K562 (cell line): Measurements from ENCODE around the gene ADAT3. TPM values are rescaled to one million over a fixed set of nuclear protein-coding genes. Genes with fewer than 3 reads are reported as not detected.

ENCODE experiments used
- ATAC-seq: fragments of 200-7000 bp; cut with Tn5 transposase; 3 replicates; pipeline ENCODE4 v1.9.1; 2020; ENCODE audit warnings: moderate library complexity
- BruUV-seq: library from RNA; stranded (reverse); fragments of 400-500 nt; replicated peaks from 2 replicates; lab custom pipeline; 2021; lab: Mats Ljungman, UMichigan
- CTCF ChIA-PET: fragments of 300-600 bp; formaldehyde crosslinking; extraction: SDS; loops from one replicate; lab custom pipeline; 2021; ENCODE audit warnings: low intra/inter-chr PET ratio; lab: Yijun Ruan, JAX
- POLR2A ChIA-PET: fragments of 300-600, 350-650 bp; sonication (Branson Sonifier 250); formaldehyde crosslinking; extraction: SDS; loops from one replicate; lab custom pipeline; 2021; ENCODE audit warnings: antibody characterized with exemption, inconsistent platforms; lab: Yijun Ruan, JAX
- DNase-seq, 4 experiments: peaks; one replicate each; pipeline versions ENCODE4 v3.0.0 to v3.0.0-alpha.2; 2011 to 2018; ENCODE audit warnings: low spot score in 3 of 4, mixed read lengths in 3 of 4; ENCODE audit errors: extremely low read depth in 1 of 4
- FAIRE-seq: peaks from 2 replicates; lab custom pipeline; 2011; peaks lifted over from hg19 to GRCh38; lab: Jason Lieb, UNC
- H2AFZ ChIP-seq: 2 replicates; pipeline ENCODE4 v1.6.0; 2011; ENCODE audit warnings: low read depth, low read length, control low read depth, inconsistent platforms
- H3K27ac ChIP-seq: fragments of 200-600 bp; 3 replicates; pipeline ENCODE4 v1.8.0; 2011; ENCODE audit warnings: low read depth, mild to moderate bottlenecking, control low read depth, inconsistent platforms, low read length, moderate library complexity, mixed read lengths; ENCODE audit errors: extremely low read depth
- H3K27me3 ChIP-seq, 2 experiments: fragments of 300-600 bp in 1 of 2; 2 replicates in 1 of 2; 3 replicates in 1 of 2; pipeline versions ENCODE4 v1.6.0 to v1.8.0; 2011; ENCODE audit warnings: inconsistent platforms in 2 of 2, low read length in 2 of 2, mild to moderate bottlenecking in 1 of 2, mixed read lengths in 1 of 2, moderate library complexity in 1 of 2; ENCODE audit not compliant: control insufficient read depth in 2 of 2, insufficient read depth in 2 of 2
- H3K36me3 ChIP-seq: fragments of 300-600 bp; 3 replicates; pipeline ENCODE4 v1.8.0; 2011; ENCODE audit warnings: mild to moderate bottlenecking, low read length, inconsistent platforms; ENCODE audit not compliant: control insufficient read depth, insufficient read depth
- H3K4me1 ChIP-seq, 2 experiments: fragments of 200-600 bp in 1 of 2; replicated peaks in 1 of 2; 2 replicates in 1 of 2; 3 replicates in 1 of 2; pipeline versions ENCODE4 v1.5.1 to v1.8.0; 2011; ENCODE audit warnings: inconsistent platforms in 2 of 2, low read length in 2 of 2, mild to moderate bottlenecking in 1 of 2, mixed read lengths in 1 of 2, moderate library complexity in 1 of 2; ENCODE audit not compliant: control insufficient read depth in 2 of 2, insufficient read depth in 2 of 2
- H3K4me2 ChIP-seq: 2 replicates; pipeline ENCODE4 v1.6.1; 2011; ENCODE audit warnings: low read length, control low read depth, inconsistent platforms, mixed read lengths; ENCODE audit not compliant: insufficient read depth
- H3K4me3 ChIP-seq: fragments of 200-600 bp; sonication (generic), shearing (Covaris generic); 2 replicates; pipeline ENCODE4 v1.5.1; 2016; ENCODE audit warnings: control low read depth, inconsistent platforms
- H3K79me2 ChIP-seq: fragments of 200-600 bp; 3 replicates; pipeline ENCODE4 v1.8.0; 2011; ENCODE audit warnings: low read length, inconsistent platforms; ENCODE audit not compliant: control insufficient read depth, insufficient read depth
- H3K9ac ChIP-seq, 2 experiments: 2 replicates each; pipeline versions ENCODE4 v1.6.0 to v1.6.1; 2011; ENCODE audit warnings: low read depth in 2 of 2, low read length in 2 of 2, control low read depth in 1 of 2, inconsistent platforms in 1 of 2, mild to moderate bottlenecking in 1 of 2, mixed read lengths in 1 of 2; ENCODE audit not compliant: insufficient read depth in 1 of 2
- H3K9me1 ChIP-seq: one replicate; pipeline ENCODE4 v1.6.0; 2011; ENCODE audit warnings: inconsistent platforms, mild to moderate bottlenecking, low read length, moderate library complexity; ENCODE audit not compliant: control insufficient read depth, insufficient read depth
- H3K9me3 ChIP-seq: replicated peaks from 2 replicates; pipeline ENCODE4 v1.5.1; 2011; ENCODE audit warnings: low read depth, low read length, inconsistent platforms; ENCODE audit not compliant: control insufficient read depth, insufficient read depth
- H4K20me1 ChIP-seq: replicated peaks from 2 replicates; pipeline ENCODE4 v1.6.1; 2011; ENCODE audit warnings: low read length, inconsistent platforms, mixed read lengths; ENCODE audit not compliant: control insufficient read depth, insufficient read depth
- ADNP ChIP-seq: fragments of 200-800 bp; sonication (Bioruptor generic); IDR thresholded peaks from 2 replicates; pipeline ENCODE4 v1.6.1; 2016; ENCODE audit warnings: missing genetic modification characterization, missing compliant biosample characterization
- BCOR ChIP-seq: fragments of 450-650 bp; IDR thresholded peaks from 2 replicates; pipeline ENCODE4 v1.6.1; 2016
- KDM1A ChIP-seq, 2 experiments: fragments of 450-650 bp; IDR thresholded peaks; 2 replicates each; pipeline ENCODE4 v1.6.1; 2016; ENCODE audit warnings: mild to moderate bottlenecking in 2 of 2
- RCOR1 ChIP-seq, 2 experiments: IDR thresholded peaks; 2 replicates each; pipeline ENCODE4 v1.6.1; 2012; ENCODE audit warnings: low read depth in 2 of 2, low read length in 2 of 2, borderline replicate concordance in 1 of 2, improper control_type of control experiment in 1 of 2
- ZNF311 ChIP-seq: fragments of 250-450 bp; sonication (Bioruptor Pico); IDR thresholded peaks from 2 replicates; pipeline ENCODE4 v1.4.0; 2020; ENCODE audit warnings: mild to moderate bottlenecking, moderate library complexity
- WGBS: fragments of 100-300 bp; shearing (Covaris generic); methylation state at CpG from one replicate; pipeline ENCODE4 v1.1.6; 2016; ENCODE audit warnings: low coverage, mixed read lengths; ENCODE audit not compliant: insufficient coverage; ENCODE audit errors: missing lambda C conversion rate; 5-methylcytosine and 5-hydroxymethylcytosine counted together
- in situ Hi-C: fragments of 300-500 bp; cut with MboI; formaldehyde crosslinking; loops from 4 replicates; pipeline ENCODE4 v1.15.0; 2018; ENCODE audit warnings: inconsistent platforms, mixed read lengths
- intact Hi-C: fragments of 100-400 bp; cut with micrococcal nuclease; formaldehyde crosslinking; loops from 2 replicates; pipeline ENCODE4 v1.14.2; 2022
- polyA plus RNA-seq, 8 experiments: library from polyadenylated mRNA; depleted of rRNA in 4 of 8; stranded (reverse) in 5 of 8; unstranded in 3 of 8; fragments of >200 nt; fragmentation: Nextera tagmentation in 2 of 8; fragmentation: Illumina TruSeq in 1 of 8; extraction: Ambion mirVana in 2 of 8; extraction: Trizol in 1 of 8; gene quantifications; 2 replicates each; pipeline versions ENCODE4 v1.2.1 to v1.2.3, GENCODE V29; 2011 to 2014; ENCODE audit warnings: inconsistent platforms in 1 of 8, missing spikeins in 1 of 8
- total RNA-seq, 7 experiments: library from RNA; depleted of rRNA in 6 of 7; stranded (reverse); fragments of >200 nt in 6 of 7; fragmentation: Illumina TruSeq in 2 of 7; extraction: Trizol in 2 of 7; gene quantifications; 2 replicates each; pipeline versions ENCODE4 v1.2.1 to v1.2.3, GENCODE V29; 2011 to 2021; ENCODE audit warnings: low replicate concordance in 1 of 7
- TF ChIP-seq, protein P1 (sequence below): sonication (generic); formaldehyde crosslinking; IDR thresholded peaks from 2 replicates; pipeline ENCODE4 v1.9.0; 2022; ENCODE audit warnings: mild to moderate bottlenecking, missing genetic modification reagents
- TF ChIP-seq, protein P2 (sequence below), 2 experiments: fragments of 200-800 bp in 1 of 2; sonication (Bioruptor generic) in 1 of 2; sonication (generic) in 1 of 2; formaldehyde crosslinking in 1 of 2; IDR thresholded peaks in 1 of 2; conservative IDR thresholded peaks in 1 of 2; 2 replicates each; pipeline versions ENCODE4 v1.5.0 to v1.6.1; 2016 to 2020; ENCODE audit warnings: missing compliant biosample characterization in 1 of 2, missing genetic modification characterization in 1 of 2, missing genetic modification reagents in 1 of 2
- TF ChIP-seq, protein P3 (sequence below): fragments of 450-650 bp; IDR thresholded peaks from 2 replicates; pipeline ENCODE4 v1.6.1; 2018; ENCODE audit not compliant: partially characterized antibody

Gene ADAT3
- total and polyA plus RNA-seq, 9 of the 15 experiments (the other 6 are each of a cell fraction or from before 2014, with no cell fraction given) = 0.67 to 15.6 (median 7.8) TPM; not detected in 4

DNA sequence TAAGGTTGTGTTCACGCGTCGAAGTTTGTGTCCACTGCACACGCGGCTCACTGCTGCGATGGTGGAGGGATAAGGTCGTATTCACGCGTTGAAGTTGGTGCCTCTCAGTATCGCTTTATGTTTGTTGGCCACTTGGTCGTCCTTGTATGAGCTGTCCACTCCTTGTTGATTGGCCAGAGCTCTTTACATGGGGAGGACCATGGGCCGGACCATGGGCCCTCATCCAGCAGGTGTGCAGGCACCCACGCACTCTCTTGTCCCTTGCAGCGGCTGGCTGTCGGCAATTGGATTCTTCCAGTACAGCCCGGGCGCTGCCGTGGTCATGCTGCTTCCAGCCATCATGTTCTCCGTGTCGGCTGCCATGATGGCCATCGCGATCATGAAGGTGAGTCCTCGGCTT is 17.6 kb downstream of the ADAT3 start:
- FAIRE-seq (no peak), ATAC-seq (no peak), DNase-seq (no peak)
- Histone ChIP-seq H3K4me1 (peaks cover 0 to 41% of the 10 kb centered on the region in 2 experiments; a peak in 2 of 5 replicates), H3K79me2 (no peaks in the 10 kb centered on the region), H3K9me3 (0 out of 2 replicates have a peak, but pooled peaks cover 3% of the 10 kb centered on the region), H2AFZ (no peak overlapping the region), H3K9me1 (no peaks in the 10 kb centered on the region), H3K27me3 (no peaks in the 10 kb centered on the region), H3K4me3 (no peak overlapping the region), H3K36me3 (peaks cover 59% of the 10 kb centered on the region; the same call in 2 of the 3 replicates), H3K27ac (no peak overlapping the region), H4K20me1 (no peaks in the 10 kb centered on the region), H3K9ac (peak overlapping the region in 1 of 2 experiments; percentile 17; a peak in 1 of 4 replicates), H3K4me2 (no peak overlapping the region)
- ChIA-PET POLR2A (no interaction called here), CTCF (no interaction called here)
- in situ Hi-C loops (no loop called here), intact Hi-C loops (no loop called here)
- 96% methylated on average over 22 of the region's 23 CpGs for WGBS
- no TSS peak for BruUV-seq
- peak in 1 of 2 experiments; percentile 38; a peak in 1 of 4 replicates for TF ChIP-seq RCOR1 (IDR thresholded peaks at IDR 0.05; ENCODE audit: borderline replicate concordance in 1 of 2, low read depth in 2 of 2, low read length in 2 of 2)
- no peak for TF ChIP-seq ZNF311 (CRISPR knock-in tag)
- TF ChIP-seq, protein P1, sequence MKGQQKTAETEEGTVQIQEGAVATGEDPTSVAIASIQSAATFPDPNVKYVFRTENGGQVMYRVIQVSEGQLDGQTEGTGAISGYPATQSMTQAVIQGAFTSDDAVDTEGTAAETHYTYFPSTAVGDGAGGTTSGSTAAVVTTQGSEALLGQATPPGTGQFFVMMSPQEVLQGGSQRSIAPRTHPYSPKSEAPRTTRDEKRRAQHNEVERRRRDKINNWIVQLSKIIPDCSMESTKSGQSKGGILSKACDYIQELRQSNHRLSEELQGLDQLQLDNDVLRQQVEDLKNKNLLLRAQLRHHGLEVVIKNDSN (CRISPR knock-in tag) = 0 out of 2 replicates have a peak, but pooled peaks have one; percentile 19
- TF ChIP-seq, protein P2, sequence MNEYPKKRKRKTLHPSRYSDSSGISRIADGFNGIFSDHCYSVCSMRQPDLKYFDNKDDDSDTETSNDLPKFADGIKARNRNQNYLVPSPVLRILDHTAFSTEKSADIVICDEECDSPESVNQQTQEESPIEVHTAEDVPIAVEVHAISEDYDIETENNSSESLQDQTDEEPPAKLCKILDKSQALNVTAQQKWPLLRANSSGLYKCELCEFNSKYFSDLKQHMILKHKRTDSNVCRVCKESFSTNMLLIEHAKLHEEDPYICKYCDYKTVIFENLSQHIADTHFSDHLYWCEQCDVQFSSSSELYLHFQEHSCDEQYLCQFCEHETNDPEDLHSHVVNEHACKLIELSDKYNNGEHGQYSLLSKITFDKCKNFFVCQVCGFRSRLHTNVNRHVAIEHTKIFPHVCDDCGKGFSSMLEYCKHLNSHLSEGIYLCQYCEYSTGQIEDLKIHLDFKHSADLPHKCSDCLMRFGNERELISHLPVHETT (CRISPR knock-in tag; conservative IDR thresholded peaks at IDR 0.05 in 1 of 2, IDR thresholded peaks at IDR 0.05 in 1 of 2) = no peak
- peak in 1 of 2 experiments; percentile 52; a peak in 1 of 4 replicates for TF ChIP-seq KDM1A (IDR thresholded peaks at IDR 0.05)
- TF ChIP-seq BCOR = peak; percentile 74
- 0 out of 2 replicates have a peak, but pooled peaks have one; percentile 22 for TF ChIP-seq ADNP (tag)
- TF ChIP-seq, protein P3, sequence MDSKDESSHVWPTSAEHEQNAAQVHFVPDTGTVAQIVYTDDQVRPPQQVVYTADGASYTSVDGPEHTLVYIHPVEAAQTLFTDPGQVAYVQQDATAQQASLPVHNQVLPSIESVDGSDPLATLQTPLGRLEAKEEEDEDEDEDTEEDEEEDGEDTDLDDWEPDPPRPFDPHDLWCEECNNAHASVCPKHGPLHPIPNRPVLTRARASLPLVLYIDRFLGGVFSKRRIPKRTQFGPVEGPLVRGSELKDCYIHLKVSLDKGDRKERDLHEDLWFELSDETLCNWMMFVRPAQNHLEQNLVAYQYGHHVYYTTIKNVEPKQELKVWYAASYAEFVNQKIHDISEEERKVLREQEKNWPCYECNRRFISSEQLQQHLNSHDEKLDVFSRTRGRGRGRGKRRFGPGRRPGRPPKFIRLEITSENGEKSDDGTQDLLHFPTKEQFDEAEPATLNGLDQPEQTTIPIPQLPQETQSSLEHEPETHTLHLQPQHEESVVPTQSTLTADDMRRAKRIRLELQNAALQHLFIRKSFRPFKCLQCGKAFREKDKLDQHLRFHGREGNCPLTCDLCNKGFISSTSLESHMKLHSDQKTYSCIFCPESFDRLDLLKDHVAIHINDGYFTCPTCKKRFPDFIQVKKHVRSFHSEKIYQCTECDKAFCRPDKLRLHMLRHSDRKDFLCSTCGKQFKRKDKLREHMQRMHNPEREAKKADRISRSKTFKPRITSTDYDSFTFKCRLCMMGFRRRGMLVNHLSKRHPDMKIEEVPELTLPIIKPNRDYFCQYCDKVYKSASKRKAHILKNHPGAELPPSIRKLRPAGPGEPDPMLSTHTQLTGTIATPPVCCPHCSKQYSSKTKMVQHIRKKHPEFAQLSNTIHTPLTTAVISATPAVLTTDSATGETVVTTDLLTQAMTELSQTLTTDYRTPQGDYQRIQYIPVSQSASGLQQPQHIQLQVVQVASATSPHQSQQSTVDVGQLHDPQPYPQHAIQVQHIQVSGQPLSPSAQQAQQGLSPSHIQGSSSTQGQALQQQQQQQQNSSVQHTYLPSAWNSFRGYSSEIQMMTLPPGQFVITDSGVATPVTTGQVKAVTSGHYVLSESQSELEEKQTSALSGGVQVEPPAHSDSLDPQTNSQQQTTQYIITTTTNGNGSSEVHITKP = peak; percentile 30
